ENCODE data around the gene ATXN1.
"Not testable (repeated sequence)": the region's sequence is repeated elsewhere in the genome, so short reads cannot be mapped to it uniquely, and the experiment has no call there.

Gene ATXN1

GRCh38 chr6:16408766-16409165 lies 352.5 kb downstream of the ATXN1 start:
- ATAC-seq: no peak
- TF ChIP-seq PPARA (CRISPR knock-in tag; IDR thresholded peaks at IDR 0.05; ENCODE audit: borderline replicate concordance) (no peak), BACH2 (CRISPR knock-in tag; IDR thresholded peaks at IDR 0.05; ENCODE audit: borderline replicate concordance) (no peak), CREB5 (CRISPR knock-in tag; IDR thresholded peaks at IDR 0.05; ENCODE audit: low read depth) (no peak), ZFP3 (CRISPR knock-in tag; IDR thresholded peaks at IDR 0.05) (no peak), ZFP30 (CRISPR knock-in tag; IDR thresholded peaks at IDR 0.05) (no peak), POU6F1 (CRISPR knock-in tag; IDR thresholded peaks at IDR 0.05; ENCODE audit: borderline replicate concordance, low read depth) (no peak), OSR1 (CRISPR knock-in tag; IDR thresholded peaks at IDR 0.05) (no peak), PATZ1 (CRISPR knock-in tag; IDR thresholded peaks at IDR 0.05; ENCODE audit: borderline replicate concordance) (no peak), SNAI2 (CRISPR knock-in tag; IDR thresholded peaks at IDR 0.05) (no peak), ZC3H10 (CRISPR knock-in tag; IDR thresholded peaks at IDR 0.05) (no peak), TSHZ2 (CRISPR knock-in tag; IDR thresholded peaks at IDR 0.05) (no peak), ZNF70 (CRISPR knock-in tag; IDR thresholded peaks at IDR 0.05) (no peak), ESRRG (CRISPR knock-in tag; IDR thresholded peaks at IDR 0.05) (no peak)
- TF ChIP-seq, protein P1, sequence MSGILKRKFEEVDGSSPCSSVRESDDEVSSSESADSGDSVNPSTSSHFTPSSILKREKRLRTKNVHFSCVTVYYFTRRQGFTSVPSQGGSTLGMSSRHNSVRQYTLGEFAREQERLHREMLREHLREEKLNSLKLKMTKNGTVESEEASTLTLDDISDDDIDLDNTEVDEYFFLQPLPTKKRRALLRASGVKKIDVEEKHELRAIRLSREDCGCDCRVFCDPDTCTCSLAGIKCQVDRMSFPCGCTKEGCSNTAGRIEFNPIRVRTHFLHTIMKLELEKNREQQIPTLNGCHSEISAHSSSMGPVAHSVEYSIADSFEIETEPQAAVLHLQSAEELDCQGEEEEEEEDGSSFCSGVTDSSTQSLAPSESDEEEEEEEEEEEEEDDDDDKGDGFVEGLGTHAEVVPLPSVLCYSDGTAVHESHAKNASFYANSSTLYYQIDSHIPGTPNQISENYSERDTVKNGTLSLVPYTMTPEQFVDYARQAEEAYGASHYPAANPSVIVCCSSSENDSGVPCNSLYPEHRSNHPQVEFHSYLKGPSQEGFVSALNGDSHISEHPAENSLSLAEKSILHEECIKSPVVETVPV (CRISPR knock-in tag; IDR thresholded peaks at IDR 0.05): no peak

GRCh38 chr6:16406966-16407365 lies 354.3 kb downstream of the ATXN1 start:
- ATAC-seq: no peak
- TF ChIP-seq OSR1 (CRISPR knock-in tag; IDR thresholded peaks at IDR 0.05): no peak
- TF ChIP-seq SNAI2 (CRISPR knock-in tag; IDR thresholded peaks at IDR 0.05): no peak
- no peak for TF ChIP-seq ZC3H10 (CRISPR knock-in tag; IDR thresholded peaks at IDR 0.05)
- no peak for TF ChIP-seq BACH2 (CRISPR knock-in tag; IDR thresholded peaks at IDR 0.05; ENCODE audit: borderline replicate concordance)
- TF ChIP-seq PATZ1 (CRISPR knock-in tag; IDR thresholded peaks at IDR 0.05; ENCODE audit: borderline replicate concordance): no peak
- no peak for TF ChIP-seq GLIS3 (CRISPR knock-in tag; IDR thresholded peaks at IDR 0.05)
- TF ChIP-seq PPARA (CRISPR knock-in tag; IDR thresholded peaks at IDR 0.05; ENCODE audit: borderline replicate concordance): no peak
- no peak for TF ChIP-seq ZNF565 (CRISPR knock-in tag; conservative IDR thresholded peaks at IDR 0.05; ENCODE audit: low read depth)
- TF ChIP-seq TSHZ2 (CRISPR knock-in tag; IDR thresholded peaks at IDR 0.05): no peak
- TF ChIP-seq ISL1 (CRISPR knock-in tag; IDR thresholded peaks at IDR 0.05): no peak
- TF ChIP-seq, protein P1 (CRISPR knock-in tag; IDR thresholded peaks at IDR 0.05): no peak

- ATAC-seq: not testable (repeated sequence)
Observed at GRCh38 chr6:16406538-16406937, 354.7 kb downstream of the ATXN1 start.
